ENCODE results near the gene PPP1R27.

Gene PPP1R27

DNA sequence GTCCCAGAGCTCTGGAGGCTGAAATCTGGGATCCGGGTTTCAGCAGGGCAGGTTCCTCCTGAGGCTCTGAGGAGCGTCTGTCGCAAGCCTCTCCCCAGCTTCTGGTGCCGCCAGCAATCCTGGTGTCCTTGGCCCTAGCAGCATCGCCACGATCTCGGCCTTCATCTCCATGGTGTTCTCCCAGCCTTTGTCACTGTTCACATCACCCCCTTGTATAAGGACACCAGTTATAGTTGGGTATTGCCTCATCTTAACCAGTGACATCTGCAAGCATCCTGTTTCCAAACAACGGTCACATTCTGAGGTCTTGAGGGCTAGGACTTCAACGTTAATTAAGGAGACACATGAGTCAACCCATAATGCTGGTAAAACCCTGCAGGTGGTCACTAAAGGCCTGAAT, 2.8 kb upstream of the PPP1R27 start:
- Histone ChIP-seq H3K36me3 (ENCODE audit: control insufficient read depth, insufficient read depth, low read length) (no peaks in the 10 kb centered on the region), H3K4me2 (ENCODE audit: low read length) (no peak overlapping the region), H3K9me3 (ENCODE audit: control insufficient read depth, low read length) (no peaks in the 10 kb centered on the region), H3K4me3 (ENCODE audit: low read depth, low read length) (no peak overlapping the region), H3K79me2 (no peaks in the 10 kb centered on the region), H3K27ac (no peak overlapping the region), H2AFZ (no peak overlapping the region), H3K27me3 (ENCODE audit: control insufficient read depth, insufficient read depth, low read length) (no peaks in the 10 kb centered on the region), H3K9ac (no peak overlapping the region), H3K4me1 (peaks cover 7% of the 10 kb centered on the region)
- TF ChIP-seq, protein P1, sequence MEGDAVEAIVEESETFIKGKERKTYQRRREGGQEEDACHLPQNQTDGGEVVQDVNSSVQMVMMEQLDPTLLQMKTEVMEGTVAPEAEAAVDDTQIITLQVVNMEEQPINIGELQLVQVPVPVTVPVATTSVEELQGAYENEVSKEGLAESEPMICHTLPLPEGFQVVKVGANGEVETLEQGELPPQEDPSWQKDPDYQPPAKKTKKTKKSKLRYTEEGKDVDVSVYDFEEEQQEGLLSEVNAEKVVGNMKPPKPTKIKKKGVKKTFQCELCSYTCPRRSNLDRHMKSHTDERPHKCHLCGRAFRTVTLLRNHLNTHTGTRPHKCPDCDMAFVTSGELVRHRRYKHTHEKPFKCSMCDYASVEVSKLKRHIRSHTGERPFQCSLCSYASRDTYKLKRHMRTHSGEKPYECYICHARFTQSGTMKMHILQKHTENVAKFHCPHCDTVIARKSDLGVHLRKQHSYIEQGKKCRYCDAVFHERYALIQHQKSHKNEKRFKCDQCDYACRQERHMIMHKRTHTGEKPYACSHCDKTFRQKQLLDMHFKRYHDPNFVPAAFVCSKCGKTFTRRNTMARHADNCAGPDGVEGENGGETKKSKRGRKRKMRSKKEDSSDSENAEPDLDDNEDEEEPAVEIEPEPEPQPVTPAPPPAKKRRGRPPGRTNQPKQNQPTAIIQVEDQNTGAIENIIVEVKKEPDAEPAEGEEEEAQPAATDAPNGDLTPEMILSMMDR (IDR thresholded peaks at IDR 0.05): no peak

DNA sequence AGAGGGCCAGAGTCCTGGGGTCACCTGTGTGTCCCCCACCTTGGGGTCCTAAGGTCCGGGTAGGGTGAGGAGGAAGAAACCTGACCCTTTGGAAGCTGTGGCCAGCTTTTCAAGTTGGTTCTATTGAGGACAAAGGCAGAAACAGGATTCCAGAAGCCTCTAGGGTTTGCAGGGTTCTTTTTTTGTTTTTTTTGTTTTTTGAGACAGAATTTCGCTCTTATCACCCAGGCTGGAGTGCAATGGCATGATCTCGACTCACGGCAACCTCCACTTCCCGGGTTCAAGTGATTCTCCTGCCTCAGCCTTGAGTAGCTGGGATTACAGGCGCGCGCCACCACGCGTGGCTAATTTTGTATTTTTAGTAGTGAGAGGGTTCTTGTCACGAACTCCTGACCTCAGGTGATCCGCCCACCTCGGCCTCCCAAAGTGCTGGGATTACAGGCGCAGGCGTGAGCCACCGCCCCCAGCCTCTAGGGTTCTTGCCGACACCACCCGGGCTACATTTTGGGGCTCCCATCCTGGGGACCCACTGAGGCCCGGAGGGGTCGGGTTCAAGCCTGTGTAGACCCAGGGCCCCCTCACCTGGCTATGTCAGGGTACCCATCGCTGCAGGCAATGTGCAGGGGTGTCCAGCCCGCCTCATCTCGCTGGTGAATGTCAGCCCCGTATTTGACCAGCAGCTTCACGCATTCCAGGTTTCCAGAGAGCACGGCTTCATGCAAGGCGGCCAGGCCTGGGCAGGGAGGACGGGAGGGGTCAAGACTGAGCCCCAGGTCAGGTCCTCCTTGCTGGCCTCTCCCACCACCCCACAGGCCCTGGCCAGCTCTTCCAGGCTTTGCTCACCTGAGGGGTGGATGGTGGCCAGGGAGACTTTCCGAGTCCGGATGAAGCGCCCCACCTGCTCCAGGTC, 674 bp downstream of the PPP1R27 start:
- no peaks in the 10 kb centered on the region for H3K9me3 ChIP-seq (ENCODE audit: control insufficient read depth, low read length)
- H3K4me2 ChIP-seq (ENCODE audit: low read length): peak overlapping the region; percentile 79
- peak overlapping the region; percentile 96 for H3K4me3 ChIP-seq (ENCODE audit: low read depth, low read length)
- H2AFZ ChIP-seq: peak overlapping the region; percentile 87
- TF ChIP-seq, protein P1 (IDR thresholded peaks at IDR 0.05): no peak
- H3K9ac ChIP-seq: no peak overlapping the region
- no peaks in the 10 kb centered on the region for H3K27me3 ChIP-seq (ENCODE audit: control insufficient read depth, insufficient read depth, low read length)
- H3K27ac ChIP-seq: peak overlapping the region; percentile 82
- H3K79me2 ChIP-seq: peaks cover 14% of the 10 kb centered on the region
- H3K4me1 ChIP-seq: peaks cover 6% of the 10 kb centered on the region
- H3K36me3 ChIP-seq (ENCODE audit: control insufficient read depth, insufficient read depth, low read length): no peaks in the 10 kb centered on the region

DNA sequence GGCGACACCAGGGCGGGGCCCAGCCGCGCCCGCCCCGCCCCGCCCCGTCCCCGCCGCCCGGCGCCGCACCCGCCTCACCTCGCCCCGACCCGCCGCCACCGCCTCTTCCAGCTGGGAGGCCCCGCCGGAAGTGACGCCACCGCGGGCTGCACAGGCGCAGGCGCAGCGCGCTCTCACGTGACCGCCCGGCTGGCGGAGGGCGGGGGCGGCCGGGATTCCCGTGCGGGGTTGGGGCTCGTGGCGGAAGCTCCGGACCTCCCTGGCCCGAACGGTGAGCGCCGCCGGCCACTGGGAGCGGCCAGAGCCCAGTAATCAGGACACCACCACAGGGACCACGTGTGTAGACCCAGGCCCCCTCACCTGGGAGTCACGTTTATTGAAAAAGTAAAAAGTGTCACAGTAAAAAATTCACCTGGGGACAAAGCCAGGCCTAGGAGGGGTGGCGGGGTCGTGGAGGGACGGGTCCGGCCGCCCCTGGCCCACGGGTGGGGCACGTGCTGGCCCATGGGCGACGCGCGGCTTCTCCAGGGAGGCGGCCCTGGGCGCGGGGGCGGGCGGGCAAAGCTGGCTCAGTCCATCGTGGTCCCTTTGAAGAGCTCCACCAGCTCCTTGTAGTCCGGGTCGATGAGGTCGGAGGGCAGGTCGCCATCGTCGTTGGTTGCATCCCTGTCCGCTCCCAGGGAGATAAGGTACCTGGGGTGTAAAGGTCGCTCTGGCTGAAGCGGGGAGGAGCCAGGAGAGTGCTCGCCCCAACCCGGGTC, 1.5 kb downstream of the PPP1R27 start, which contains the start of gene MCRIP1:
Gene MCRIP1 (minus strand): TSS at position 132 of the 761 bp plus-strand sequence. CDS start 8,785 bp downstream, outside the sequence.
- Histone ChIP-seq H3K27ac (peak within 1 kb of the TSS; percentile 82), H3K4me1 (peaks cover 6% of the 10 kb centered on the region), H3K4me3 (ENCODE audit: low read depth, low read length) (peak within 1 kb of the TSS; percentile 96), H3K36me3 (ENCODE audit: control insufficient read depth, insufficient read depth, low read length) (no peaks in the 10 kb centered on the region), H3K9me3 (ENCODE audit: control insufficient read depth, low read length) (no peaks in the 10 kb centered on the region), H3K79me2 (peaks cover 19% of the 10 kb centered on the region), H3K27me3 (ENCODE audit: control insufficient read depth, insufficient read depth, low read length) (no peaks in the 10 kb centered on the region), H3K4me2 (ENCODE audit: low read length) (peak within 1 kb of the TSS; percentile 99), H2AFZ (peak within 1 kb of the TSS; percentile 87), H3K9ac (peak within 1 kb of the TSS; percentile 78)
- TF ChIP-seq, protein P1 (IDR thresholded peaks at IDR 0.05): no peak

DNA sequence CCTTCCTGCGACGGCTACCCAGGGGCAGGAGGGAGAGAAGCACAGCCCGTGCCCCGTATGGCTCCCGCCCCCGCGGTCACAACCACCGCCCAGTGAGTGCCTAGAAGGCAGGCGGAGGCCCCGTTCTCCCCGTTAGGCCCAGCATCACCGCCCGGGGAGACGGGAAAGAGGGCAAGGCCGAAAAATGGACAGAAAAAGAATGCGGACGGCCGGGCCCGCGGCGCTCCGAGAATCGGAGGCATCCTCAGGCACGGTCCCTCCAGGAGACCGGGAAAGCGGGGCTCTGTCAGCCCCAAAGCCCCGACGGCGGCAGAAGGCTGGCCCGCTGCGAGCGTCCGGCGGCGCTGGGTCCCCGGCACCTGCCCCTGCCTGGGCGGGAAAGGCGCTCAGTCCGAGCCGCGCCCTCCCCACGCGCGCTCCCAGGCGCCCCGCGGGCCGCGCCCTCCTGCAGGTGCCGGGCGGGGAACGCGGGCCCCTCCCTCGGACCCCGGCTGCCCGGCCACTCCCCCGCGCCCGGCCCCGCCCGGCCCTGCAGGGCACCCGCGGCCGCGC, 2.2 kb downstream of the PPP1R27 start:
- Histone ChIP-seq H3K9me3 (ENCODE audit: control insufficient read depth, low read length) (no peaks in the 10 kb centered on the region), H3K27ac (peak overlapping the region; percentile 58), H3K79me2 (peaks cover 26% of the 10 kb centered on the region), H3K4me1 (peaks cover 6% of the 10 kb centered on the region), H2AFZ (peak overlapping the region; percentile 82), H3K4me2 (ENCODE audit: low read length) (peak overlapping the region; percentile 99), H3K27me3 (ENCODE audit: control insufficient read depth, insufficient read depth, low read length) (no peaks in the 10 kb centered on the region), H3K9ac (no peak overlapping the region), H3K36me3 (ENCODE audit: control insufficient read depth, insufficient read depth, low read length) (no peaks in the 10 kb centered on the region), H3K4me3 (ENCODE audit: low read depth, low read length) (peak overlapping the region; percentile 75)
- TF ChIP-seq, protein P1 (IDR thresholded peaks at IDR 0.05): no peak

All from parathyroid adenoma (tissue), 2 donors.